ENCODE results near the gene ADAM23.

The ADAM23 gene

DNA sequence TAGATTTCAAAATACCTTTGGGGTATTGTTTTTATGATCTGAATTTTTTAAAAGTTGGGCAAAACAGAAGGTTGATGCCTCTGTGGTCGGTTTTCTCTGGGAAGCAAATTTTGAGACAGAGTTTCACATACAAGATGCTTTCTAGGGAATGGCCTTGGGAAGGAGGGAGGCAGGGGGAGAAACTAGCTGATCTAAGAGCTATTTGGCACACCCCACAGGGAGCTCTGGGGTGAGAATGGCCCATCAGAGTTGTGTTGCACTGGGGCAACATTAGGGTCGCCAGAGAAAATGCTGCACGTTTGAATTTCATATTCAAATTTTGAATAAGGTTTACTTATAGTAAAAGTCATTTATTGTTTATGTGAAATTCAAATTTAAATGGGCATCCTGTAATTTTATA lies 11.9 kb upstream of the ADAM23 start:
- TF ChIP-seq, protein P1, sequence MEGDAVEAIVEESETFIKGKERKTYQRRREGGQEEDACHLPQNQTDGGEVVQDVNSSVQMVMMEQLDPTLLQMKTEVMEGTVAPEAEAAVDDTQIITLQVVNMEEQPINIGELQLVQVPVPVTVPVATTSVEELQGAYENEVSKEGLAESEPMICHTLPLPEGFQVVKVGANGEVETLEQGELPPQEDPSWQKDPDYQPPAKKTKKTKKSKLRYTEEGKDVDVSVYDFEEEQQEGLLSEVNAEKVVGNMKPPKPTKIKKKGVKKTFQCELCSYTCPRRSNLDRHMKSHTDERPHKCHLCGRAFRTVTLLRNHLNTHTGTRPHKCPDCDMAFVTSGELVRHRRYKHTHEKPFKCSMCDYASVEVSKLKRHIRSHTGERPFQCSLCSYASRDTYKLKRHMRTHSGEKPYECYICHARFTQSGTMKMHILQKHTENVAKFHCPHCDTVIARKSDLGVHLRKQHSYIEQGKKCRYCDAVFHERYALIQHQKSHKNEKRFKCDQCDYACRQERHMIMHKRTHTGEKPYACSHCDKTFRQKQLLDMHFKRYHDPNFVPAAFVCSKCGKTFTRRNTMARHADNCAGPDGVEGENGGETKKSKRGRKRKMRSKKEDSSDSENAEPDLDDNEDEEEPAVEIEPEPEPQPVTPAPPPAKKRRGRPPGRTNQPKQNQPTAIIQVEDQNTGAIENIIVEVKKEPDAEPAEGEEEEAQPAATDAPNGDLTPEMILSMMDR (IDR thresholded peaks at IDR 0.05; ENCODE audit: low read depth, low read length, missing control alignments): no peak
- H3K4me3 ChIP-seq (ENCODE audit: low read depth, low read length): no peak overlapping the region
- in situ Hi-C loops (cut with HindIII; ENCODE audit: low sequenced_read_pairs): no loop called here
- no peak for DNase-seq (ENCODE audit: low read depth)

DNA sequence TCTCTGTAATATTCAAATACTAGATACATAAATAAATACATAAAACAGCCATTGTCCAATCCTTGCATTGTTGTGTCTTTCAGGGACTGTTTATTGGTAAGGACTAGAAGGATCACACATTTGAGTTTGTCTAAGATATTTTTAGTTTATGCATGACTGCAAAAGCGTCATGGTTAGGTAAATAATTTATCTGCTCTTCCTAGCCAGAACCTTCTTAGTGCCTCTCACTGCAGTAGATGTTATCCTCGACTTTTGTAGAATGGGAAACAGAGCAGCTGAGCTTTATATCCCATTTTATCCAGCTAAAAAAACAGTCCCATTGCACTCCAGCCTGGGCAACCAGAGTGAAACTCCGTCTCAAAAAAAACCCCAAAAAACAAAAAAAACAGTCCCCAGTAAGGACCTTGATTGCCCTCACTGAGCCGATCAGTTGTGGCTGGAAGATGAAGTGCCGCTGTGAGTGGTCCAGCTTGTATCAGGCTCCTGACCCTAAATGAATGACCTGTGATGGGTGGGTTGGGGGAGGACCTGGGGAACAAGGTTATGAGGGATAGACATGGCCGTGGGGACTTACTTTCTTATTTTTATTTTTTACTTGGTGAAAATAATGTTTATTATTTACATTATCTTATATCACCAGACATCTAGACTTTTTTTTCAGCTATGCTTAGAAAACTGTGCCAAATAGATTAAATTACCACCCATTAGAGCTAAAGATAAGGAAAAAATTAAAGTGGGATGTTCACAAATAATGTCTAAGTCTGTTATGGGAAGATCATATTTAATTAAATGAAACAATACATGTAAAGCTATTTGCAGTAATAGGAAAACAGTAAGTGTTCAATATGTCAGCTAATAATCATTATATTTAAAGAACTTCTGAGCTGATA lies 10.9 kb upstream of the ADAM23 start:
- H3K4me3 ChIP-seq (ENCODE audit: low read depth, low read length): no peak overlapping the region
- TF ChIP-seq, protein P1 (IDR thresholded peaks at IDR 0.05; ENCODE audit: low read depth, low read length, missing control alignments): no peak
- DNase-seq (ENCODE audit: low read depth): no peak
- in situ Hi-C loops (cut with HindIII; ENCODE audit: low sequenced_read_pairs): no loop called here

DNA sequence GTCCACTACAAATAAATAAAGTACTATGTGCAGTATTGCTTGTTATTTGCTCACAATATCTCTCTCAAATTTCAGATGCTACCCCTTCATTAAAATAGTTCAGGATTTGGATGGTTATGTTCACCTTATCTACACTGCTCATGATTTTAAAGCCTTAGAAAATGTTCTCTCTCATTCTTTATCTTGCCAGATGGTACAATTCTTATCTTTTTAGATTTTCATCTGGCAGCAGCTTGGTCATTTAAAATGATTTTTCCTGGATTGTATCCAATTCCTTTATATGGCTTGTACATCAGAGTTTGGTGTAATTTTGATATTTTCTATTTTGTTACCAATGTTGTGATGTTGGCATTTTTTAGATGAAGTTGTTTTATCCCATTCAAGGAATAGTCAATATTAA lies 10.1 kb upstream of the ADAM23 start:
- no peak for DNase-seq (ENCODE audit: low read depth)
- TF ChIP-seq, protein P1 (IDR thresholded peaks at IDR 0.05; ENCODE audit: low read depth, low read length, missing control alignments): no peak
- no peak overlapping the region for H3K4me3 ChIP-seq (ENCODE audit: low read depth, low read length)
- in situ Hi-C loops (cut with HindIII; ENCODE audit: low sequenced_read_pairs): no loop called here

DNA sequence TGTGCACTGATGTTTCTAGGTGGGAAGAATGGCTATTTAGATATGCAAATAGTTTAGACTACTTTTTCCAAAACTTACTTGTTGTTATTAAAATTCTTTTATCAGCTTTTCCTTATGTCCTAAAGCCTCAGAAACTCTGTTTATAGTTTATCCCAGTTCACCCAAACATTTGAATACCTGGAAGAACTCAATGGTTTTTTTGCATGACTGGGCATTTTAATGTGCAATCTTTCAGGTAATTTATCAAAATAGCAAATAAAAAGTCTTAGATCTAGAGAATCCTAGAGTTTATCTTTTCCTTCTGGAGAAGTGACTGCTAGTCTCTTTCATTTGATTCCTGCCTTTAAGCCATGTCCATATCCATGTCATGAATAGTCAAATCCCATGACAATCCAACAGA lies 9.6 kb upstream of the ADAM23 start:
- no peak for DNase-seq (ENCODE audit: low read depth)
- TF ChIP-seq, protein P1 (IDR thresholded peaks at IDR 0.05; ENCODE audit: low read depth, low read length, missing control alignments): no peak
- in situ Hi-C loops (cut with HindIII; ENCODE audit: low sequenced_read_pairs): no loop called here
- no peak overlapping the region for H3K4me3 ChIP-seq (ENCODE audit: low read depth, low read length)

DNA sequence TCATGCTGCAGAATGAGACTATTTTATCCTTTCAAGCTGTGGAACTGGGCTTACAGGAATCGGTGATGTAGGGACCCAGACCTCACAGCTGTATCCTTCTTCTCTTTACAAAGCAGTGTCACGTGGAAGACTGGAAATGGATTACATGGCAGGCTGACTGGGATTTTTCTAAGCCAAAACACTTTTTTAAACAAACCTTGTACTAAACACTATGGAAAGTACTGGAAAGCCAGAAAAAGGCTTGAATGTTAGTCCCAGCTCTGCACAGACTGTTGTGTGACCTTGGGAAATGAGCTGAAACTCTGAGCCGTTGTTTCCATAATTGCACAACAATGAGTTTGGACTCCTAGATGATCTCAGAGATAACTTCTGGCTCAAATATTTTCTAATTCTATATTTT lies 7.6 kb upstream of the ADAM23 start:
- DNase-seq (ENCODE audit: low read depth): no peak
- in situ Hi-C loops (cut with HindIII; ENCODE audit: low sequenced_read_pairs): no loop called here
- TF ChIP-seq, protein P1 (IDR thresholded peaks at IDR 0.05; ENCODE audit: low read depth, low read length, missing control alignments): no peak
- H3K4me3 ChIP-seq (ENCODE audit: low read depth, low read length): no peak overlapping the region

DNA sequence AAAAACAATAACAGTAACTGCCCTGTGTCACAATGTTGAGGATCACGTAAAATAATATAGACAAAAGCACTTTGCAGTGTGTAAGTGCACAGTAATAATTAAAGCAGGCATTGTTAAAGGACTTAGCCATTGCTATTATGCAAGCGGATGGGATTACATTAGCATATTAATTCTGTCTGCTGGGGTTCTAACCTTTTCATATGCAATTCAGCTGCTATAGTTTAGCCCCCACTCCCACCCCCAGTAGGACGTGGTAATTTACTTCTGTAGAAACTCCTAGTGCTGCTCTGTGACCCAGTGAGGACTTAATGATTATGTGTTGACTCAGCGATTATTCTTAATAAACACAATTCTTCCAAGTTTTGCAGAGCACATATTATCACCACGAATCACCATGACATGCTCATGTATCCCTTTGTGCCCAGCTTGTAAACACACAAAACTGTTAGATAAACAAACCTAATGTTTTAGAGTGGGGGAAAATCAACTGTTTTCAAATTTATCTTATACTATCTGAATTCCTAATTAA lies 5.1 kb upstream of the ADAM23 start:
- H3K4me3 ChIP-seq (ENCODE audit: low read depth, low read length): no peak overlapping the region
- TF ChIP-seq, protein P1 (IDR thresholded peaks at IDR 0.05; ENCODE audit: low read depth, low read length, missing control alignments): no peak
- DNase-seq (ENCODE audit: low read depth): no peak
- in situ Hi-C loops (cut with HindIII; ENCODE audit: low sequenced_read_pairs): no loop called here

Measured in astrocyte of the cerebellum (primary cell).